Endothelial cell of umbilical vein (primary cell): ENCODE results near the gene TANGO6.

ENCODE experiments used
- CTCF ChIP-seq, 2 donors: IDR thresholded peaks; 1 replicate in 1 of 2; 2 replicates in 1 of 2; pipeline ENCODE4 v1.5.1; 2011; ENCODE audit warnings: low read length in 2 of 2, mild to moderate bottlenecking in 2 of 2, moderate library complexity in 2 of 2, control low read depth in 1 of 2, inconsistent platforms in 1 of 2, low read depth in 1 of 2; ENCODE audit not compliant: insufficient read depth in 1 of 2; ENCODE audit errors: extremely low read depth in 1 of 2
- EZH2 ChIP-seq: IDR thresholded peaks from 2 replicates; pipeline ENCODE4 v1.6.1; 2012; ENCODE audit warnings: borderline replicate concordance, low read depth, mild to moderate bottlenecking, moderate library complexity, low read length, inconsistent platforms; ENCODE audit not compliant: severe bottlenecking
- FOS ChIP-seq: IDR thresholded peaks from 2 replicates; pipeline ENCODE4 v1.6.1; 2011; ENCODE audit warnings: mild to moderate bottlenecking, low read length, moderate library complexity, borderline replicate concordance; ENCODE audit not compliant: insufficient read depth
- MYC ChIP-seq: IDR thresholded peaks from one replicate; pipeline ENCODE4 v1.6.1; 2011; ENCODE audit warnings: mild to moderate bottlenecking, low read depth, low read length
- POLR2A ChIP-seq: IDR thresholded peaks from 2 replicates; pipeline ENCODE4 v1.6.1; 2012; ENCODE audit warnings: low read depth, mild to moderate bottlenecking, control low read depth, low read length
- POLR2AphosphoS5 ChIP-seq: IDR thresholded peaks from 2 replicates; pipeline ENCODE4 v1.6.1; 2012; ENCODE audit warnings: low read depth, mild to moderate bottlenecking, control low read depth, low read length, moderate library complexity; ENCODE audit not compliant: insufficient read depth

GRCh38 chr16:68907781-68908181 lies 64.5 kb downstream of the TANGO6 start:
- no peak for TF ChIP-seq CTCF (IDR thresholded peaks at IDR 0.05; ENCODE audit: extremely low read depth in 1 of 2, insufficient read depth in 1 of 2, low read depth in 1 of 2, low read length in 2 of 2)
- no peak for TF ChIP-seq FOS
- no peak for TF ChIP-seq EZH2
- TF ChIP-seq MYC: no peak
- TF ChIP-seq POLR2A: no peak
- no peak for TF ChIP-seq POLR2AphosphoS5
